ENCODE data around the gene NDUFA6. TPM values are rescaled to one million over a fixed set of nuclear protein-coding genes. Genes with fewer than 3 reads are reported as not detected.

The NDUFA6 gene
- total and polyA plus RNA-seq, 10 of the 15 experiments (the other 5 are each of a cell fraction or from before 2014, with no cell fraction given), result 85.9 to 511 (median 128) TPM

GRCh38 chr22:42066126-42066761, 24.3 kb downstream of the NDUFA6 start:
- Histone ChIP-seq H3K4me3 (no peak overlapping the region), H2AFZ (ENCODE audit: control insufficient read depth, low read depth, low read length) (no peak overlapping the region), H3K27me3 (replicated peaks in 1 of 2; ENCODE audit: control insufficient read depth in 2 of 2, insufficient read depth in 2 of 2, low read length in 1 of 2) (no peaks in the 10 kb centered on the region), H3K27ac (ENCODE audit: control insufficient read depth, insufficient read depth) (no peak overlapping the region), H4K20me1 (ENCODE audit: control insufficient read depth, insufficient read depth) (peaks cover 2% of the 10 kb centered on the region; the same call in 1 of the 2 replicates), H3K4me2 (ENCODE audit: control insufficient read depth, insufficient read depth) (no peak overlapping the region), H3K9ac (ENCODE audit: control insufficient read depth, insufficient read depth, low read length) (no peak overlapping the region), H3K36me3 (ENCODE audit: control insufficient read depth in 2 of 2, insufficient read depth in 2 of 2, low read length in 1 of 2) (peaks cover 8 to 19% of the 10 kb centered on the region in 2 experiments), H3K4me1 (ENCODE audit: control insufficient read depth, insufficient read depth, low read length) (peaks cover 7% of the 10 kb centered on the region), H3K79me2 (ENCODE audit: control insufficient read depth, insufficient read depth, low read length) (peaks cover 10% of the 10 kb centered on the region), H3K9me3 (replicated peaks; ENCODE audit: control insufficient read depth, insufficient read depth, low read length) (no peaks in the 10 kb centered on the region; the same call in 2 of the 3 replicates)
- ATAC-seq, result no peak
- DNase-seq (ENCODE audit: low read depth, low spot score), result no peak
- in situ Hi-C loops (cut with MboI) (no loop called here), intact Hi-C loops (cut with micrococcal nuclease; ENCODE audit: unreplicated experiment) (no loop called here)
- ChIA-PET CTCF (no interaction called here), SMC1A (ENCODE audit: uncharacterized antibody, unreplicated experiment) (no interaction called here), RAD21 (ENCODE audit: unreplicated experiment) (no interaction called here), POLR2A (no interaction called here)
- BruUV-seq (replicated peaks), result no TSS peak
- TF ChIP-seq MAX (IDR thresholded peaks at IDR 0.05; ENCODE audit: low read depth, low read length) (no peak), HDAC2 (IDR thresholded peaks at IDR 0.05) (no peak), MYB (IDR thresholded peaks at IDR 0.05; ENCODE audit: borderline replicate concordance, low read depth, low read length) (no peak)
- 98% methylated on average over 7 of the region's 7 CpGs for WGBS (ENCODE audit: insufficient coverage, insufficient replicate concordance, low lambda C conversion rate, missing lambda C conversion rate)
- FAIRE-seq, result no peak

- in situ Hi-C loops (cut with MboI), result no loop called here
- Histone ChIP-seq H3K9me3 (replicated peaks; ENCODE audit: control insufficient read depth, insufficient read depth, low read length) (no peaks in the 10 kb centered on the region; the same call in 2 of the 3 replicates), H3K9ac (ENCODE audit: control insufficient read depth, insufficient read depth, low read length) (no peak overlapping the region), H2AFZ (ENCODE audit: control insufficient read depth, low read depth, low read length) (no peak overlapping the region), H4K20me1 (ENCODE audit: control insufficient read depth, insufficient read depth) (peaks cover 2% of the 10 kb centered on the region; the same call in 1 of the 2 replicates), H3K4me1 (ENCODE audit: control insufficient read depth, insufficient read depth, low read length) (peaks cover 3% of the 10 kb centered on the region), H3K36me3 (ENCODE audit: control insufficient read depth in 2 of 2, insufficient read depth in 2 of 2, low read length in 1 of 2) (peaks cover 9 to 19% of the 10 kb centered on the region in 2 experiments), H3K27me3 (replicated peaks in 1 of 2; ENCODE audit: control insufficient read depth in 2 of 2, insufficient read depth in 2 of 2, low read length in 1 of 2) (no peaks in the 10 kb centered on the region), H3K4me2 (ENCODE audit: control insufficient read depth, insufficient read depth) (no peak overlapping the region), H3K27ac (ENCODE audit: control insufficient read depth, insufficient read depth) (no peak overlapping the region), H3K79me2 (ENCODE audit: control insufficient read depth, insufficient read depth, low read length) (peaks cover 10% of the 10 kb centered on the region), H3K4me3 (no peak overlapping the region)
- WGBS (ENCODE audit: insufficient coverage, insufficient replicate concordance, low lambda C conversion rate, missing lambda C conversion rate), result 94% methylated on average over 13 of the region's 13 CpGs
- no TSS peak for BruUV-seq (replicated peaks)
- RAD21 ChIA-PET (ENCODE audit: unreplicated experiment), result no interaction called here
- FAIRE-seq (no peak), DNase-seq (ENCODE audit: low read depth, low spot score) (no peak), ATAC-seq (no peak)
- CTCF ChIA-PET, result interaction anchor here (0.8 kb wide), 1 partner anchor 398 kb away, joined by 3 read pairs; no protein-coding TSS in a partner anchor
- SMC1A ChIA-PET (ENCODE audit: uncharacterized antibody, unreplicated experiment), result no interaction called here
- intact Hi-C loops (cut with micrococcal nuclease; ENCODE audit: unreplicated experiment), result no loop called here
- TF ChIP-seq E2F8 (IDR thresholded peaks at IDR 0.05; ENCODE audit: low read depth, partially characterized antibody) (no peak), IRF4 (IDR thresholded peaks at IDR 0.05; ENCODE audit: low read depth, low read length) (no peak), RELB (IDR thresholded peaks at IDR 0.05; ENCODE audit: low read depth) (no peak), PAX8 (IDR thresholded peaks at IDR 0.05) (no peak)
- POLR2A ChIA-PET, result no interaction called here
Observed at GRCh38 chr22:42065438-42066125, 25.0 kb downstream of the NDUFA6 start.

Measured in GM12878 (cell line).